GM23338 (cell line): ENCODE data around the gene ANKRD40CL.

Source experiments
- CREB1 ChIP-seq: fragments of 250-450 bp; sonication (Bioruptor Pico); IDR thresholded peaks from 2 replicates; pipeline ENCODE4 v1.5.0; 2020; ENCODE audit warnings: low read depth, mild to moderate bottlenecking, moderate library complexity
- EZH2 ChIP-seq: fragments of 200-600 bp; sonication (generic); IDR thresholded peaks from one replicate; pipeline ENCODE4 v1.8.0; 2017; ENCODE audit warnings: antibody characterized with exemption, mild to moderate bottlenecking, low read depth; ENCODE audit not compliant: unreplicated experiment
- EZH2phosphoT487 ChIP-seq: fragments of 200-600 bp; sonication (generic); IDR thresholded peaks from one replicate; pipeline ENCODE4 v1.8.1; 2018; ENCODE audit warnings: antibody characterized with exemption; ENCODE audit not compliant: unreplicated experiment
- TF ChIP-seq, protein P1 (sequence below), 2 experiments: fragments of 200-600 bp in 1 of 2; sonication (generic) in 1 of 2; conservative IDR thresholded peaks; 2 replicates each; pipeline versions ENCODE4 v1.5.1 to v1.6.1; 2016 to 2017; ENCODE audit warnings: antibody characterized with exemption in 2 of 2, low read depth in 2 of 2, mild to moderate bottlenecking in 2 of 2, moderate library complexity in 1 of 2
- TF ChIP-seq, protein P2 (sequence below): IDR thresholded peaks from one replicate; pipeline ENCODE4 v1.6.1; 2018; ENCODE audit warnings: antibody characterized with exemption; ENCODE audit not compliant: unreplicated experiment

DNA sequence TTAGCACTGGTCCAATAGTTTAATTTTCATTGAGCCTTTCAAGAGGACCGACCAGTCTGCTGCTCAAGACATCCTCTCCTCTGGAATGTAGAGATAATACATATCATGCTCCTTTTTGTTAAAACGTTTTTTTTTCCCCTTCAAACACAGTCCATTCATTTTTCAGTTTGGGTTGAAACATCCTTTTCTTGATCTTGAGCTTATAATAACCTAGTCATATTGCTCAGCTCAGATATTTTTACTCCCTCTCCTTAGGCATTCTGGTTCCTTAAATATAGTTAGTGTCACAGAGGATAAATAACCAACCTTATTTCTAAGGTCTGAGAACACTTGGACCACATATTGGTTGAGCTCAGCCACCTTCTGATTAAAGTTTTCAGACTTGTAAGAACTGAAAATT, 12.8 kb downstream of the ANKRD40CL start:
- TF ChIP-seq, protein P1, sequence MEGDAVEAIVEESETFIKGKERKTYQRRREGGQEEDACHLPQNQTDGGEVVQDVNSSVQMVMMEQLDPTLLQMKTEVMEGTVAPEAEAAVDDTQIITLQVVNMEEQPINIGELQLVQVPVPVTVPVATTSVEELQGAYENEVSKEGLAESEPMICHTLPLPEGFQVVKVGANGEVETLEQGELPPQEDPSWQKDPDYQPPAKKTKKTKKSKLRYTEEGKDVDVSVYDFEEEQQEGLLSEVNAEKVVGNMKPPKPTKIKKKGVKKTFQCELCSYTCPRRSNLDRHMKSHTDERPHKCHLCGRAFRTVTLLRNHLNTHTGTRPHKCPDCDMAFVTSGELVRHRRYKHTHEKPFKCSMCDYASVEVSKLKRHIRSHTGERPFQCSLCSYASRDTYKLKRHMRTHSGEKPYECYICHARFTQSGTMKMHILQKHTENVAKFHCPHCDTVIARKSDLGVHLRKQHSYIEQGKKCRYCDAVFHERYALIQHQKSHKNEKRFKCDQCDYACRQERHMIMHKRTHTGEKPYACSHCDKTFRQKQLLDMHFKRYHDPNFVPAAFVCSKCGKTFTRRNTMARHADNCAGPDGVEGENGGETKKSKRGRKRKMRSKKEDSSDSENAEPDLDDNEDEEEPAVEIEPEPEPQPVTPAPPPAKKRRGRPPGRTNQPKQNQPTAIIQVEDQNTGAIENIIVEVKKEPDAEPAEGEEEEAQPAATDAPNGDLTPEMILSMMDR (conservative IDR thresholded peaks at IDR 0.05; ENCODE audit: low read depth in 2 of 2): no peak
- TF ChIP-seq EZH2: no peak
- TF ChIP-seq EZH2phosphoT487: no peak
- TF ChIP-seq, protein P2, sequence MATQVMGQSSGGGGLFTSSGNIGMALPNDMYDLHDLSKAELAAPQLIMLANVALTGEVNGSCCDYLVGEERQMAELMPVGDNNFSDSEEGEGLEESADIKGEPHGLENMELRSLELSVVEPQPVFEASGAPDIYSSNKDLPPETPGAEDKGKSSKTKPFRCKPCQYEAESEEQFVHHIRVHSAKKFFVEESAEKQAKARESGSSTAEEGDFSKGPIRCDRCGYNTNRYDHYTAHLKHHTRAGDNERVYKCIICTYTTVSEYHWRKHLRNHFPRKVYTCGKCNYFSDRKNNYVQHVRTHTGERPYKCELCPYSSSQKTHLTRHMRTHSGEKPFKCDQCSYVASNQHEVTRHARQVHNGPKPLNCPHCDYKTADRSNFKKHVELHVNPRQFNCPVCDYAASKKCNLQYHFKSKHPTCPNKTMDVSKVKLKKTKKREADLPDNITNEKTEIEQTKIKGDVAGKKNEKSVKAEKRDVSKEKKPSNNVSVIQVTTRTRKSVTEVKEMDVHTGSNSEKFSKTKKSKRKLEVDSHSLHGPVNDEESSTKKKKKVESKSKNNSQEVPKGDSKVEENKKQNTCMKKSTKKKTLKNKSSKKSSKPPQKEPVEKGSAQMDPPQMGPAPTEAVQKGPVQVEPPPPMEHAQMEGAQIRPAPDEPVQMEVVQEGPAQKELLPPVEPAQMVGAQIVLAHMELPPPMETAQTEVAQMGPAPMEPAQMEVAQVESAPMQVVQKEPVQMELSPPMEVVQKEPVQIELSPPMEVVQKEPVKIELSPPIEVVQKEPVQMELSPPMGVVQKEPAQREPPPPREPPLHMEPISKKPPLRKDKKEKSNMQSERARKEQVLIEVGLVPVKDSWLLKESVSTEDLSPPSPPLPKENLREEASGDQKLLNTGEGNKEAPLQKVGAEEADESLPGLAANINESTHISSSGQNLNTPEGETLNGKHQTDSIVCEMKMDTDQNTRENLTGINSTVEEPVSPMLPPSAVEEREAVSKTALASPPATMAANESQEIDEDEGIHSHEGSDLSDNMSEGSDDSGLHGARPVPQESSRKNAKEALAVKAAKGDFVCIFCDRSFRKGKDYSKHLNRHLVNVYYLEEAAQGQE: no peak
- TF ChIP-seq CREB1 (CRISPR knock-in tag): no peak
